Hepatocyte (in vitro differentiated cells): Measurements from ENCODE around the gene TFF1. TPM values are rescaled to one million over a fixed set of nuclear protein-coding genes. Genes with fewer than 3 reads are reported as not detected.

ENCODE experiments used
- DNase-seq: peaks from one replicate; pipeline ENCODE4 v3.0.0-alpha.2; 2016; ENCODE audit warnings: low spot score
- H2AFZ ChIP-seq: fragments of 200-600 bp; sonication (generic); 2 replicates; pipeline ENCODE4 v1.6.0; 2016; ENCODE audit warnings: antibody characterized with exemption, mild to moderate bottlenecking
- H3K27ac ChIP-seq: fragments of 200-600 bp; sonication (generic); 2 replicates; pipeline ENCODE4 v1.5.1; 2016; ENCODE audit warnings: mild to moderate bottlenecking
- H3K27me3 ChIP-seq: fragments of 200-600 bp; sonication (generic); 2 replicates; pipeline ENCODE4 v1.6.1; 2016
- H3K36me3 ChIP-seq: fragments of 200-600 bp; sonication (generic); replicated peaks from 2 replicates; pipeline ENCODE4 v1.5.1; 2016; ENCODE audit warnings: low read depth; ENCODE audit not compliant: insufficient read depth
- H3K4me1 ChIP-seq: fragments of 200-600 bp; sonication (generic); 2 replicates; pipeline ENCODE4 v1.5.1; 2016; ENCODE audit warnings: mild to moderate bottlenecking, moderate library complexity; ENCODE audit not compliant: insufficient read depth
- H3K4me2 ChIP-seq: fragments of 200-600 bp; sonication (generic); 2 replicates; pipeline ENCODE4 v1.6.0; 2016
- H3K4me3 ChIP-seq: fragments of 200-600 bp; sonication (generic); 2 replicates; pipeline ENCODE4 v1.5.1; 2016; ENCODE audit warnings: mild to moderate bottlenecking
- H3K79me2 ChIP-seq: fragments of 200-600 bp; sonication (generic); 2 replicates; pipeline ENCODE4 v1.6.0; 2017; ENCODE audit warnings: mild to moderate bottlenecking
- H3K9me2 ChIP-seq: fragments of 200-600 bp; sonication (generic); replicated peaks from 2 replicates; pipeline ENCODE4 v1.6.0; 2017; ENCODE audit warnings: mild to moderate bottlenecking; ENCODE audit not compliant: insufficient read depth
- H3K9me3 ChIP-seq: fragments of 200-600 bp; sonication (generic); 2 replicates; pipeline ENCODE4 v1.5.1; 2016; ENCODE audit warnings: low read depth, mild to moderate bottlenecking
- H4K20me1 ChIP-seq: fragments of 200-600 bp; sonication (generic); 2 replicates; pipeline ENCODE4 v1.6.0; 2016; ENCODE audit warnings: mild to moderate bottlenecking; ENCODE audit not compliant: insufficient read depth, poor library complexity, severe bottlenecking
- EZH2 ChIP-seq: fragments of 200-600 bp; sonication (generic); IDR thresholded peaks from 2 replicates; pipeline ENCODE4 v1.6.1; 2016; ENCODE audit warnings: antibody characterized with exemption, mild to moderate bottlenecking, borderline replicate concordance
- EZH2phosphoT487 ChIP-seq: fragments of 200-600 bp; sonication (generic); IDR thresholded peaks from one replicate; pipeline ENCODE4 v1.6.1; 2018; ENCODE audit warnings: antibody characterized with exemption, mild to moderate bottlenecking, low read depth, moderate library complexity; ENCODE audit not compliant: unreplicated experiment, severe bottlenecking
- WGBS: methylation state at CpG from one replicate; pipeline ENCODE4 v1.1.6; 2016; ENCODE audit warnings: low lambda C conversion rate; ENCODE audit errors: missing lambda C conversion rate; 5-methylcytosine and 5-hydroxymethylcytosine counted together
- polyA plus RNA-seq: library from polyadenylated mRNA; unstranded; fragments of >200 nt; fragmentation: Nextera tagmentation; extraction: Ambion mirVana; gene quantifications from 2 replicates; pipeline ENCODE4 v1.2.1, GENCODE V29; 2016
- total RNA-seq: library from RNA; depleted of rRNA; stranded (reverse); fragments of >200 nt; gene quantifications from 2 replicates; pipeline ENCODE4 v1.2.3, GENCODE V29; 2014
- TF ChIP-seq, protein P1 (sequence below): fragments of 200-600 bp; sonication (generic); IDR thresholded peaks from 2 replicates; pipeline ENCODE4 v1.5.1; 2016; ENCODE audit warnings: antibody characterized with exemption, mild to moderate bottlenecking; ENCODE audit not compliant: poor library complexity

TFF1 gene
- total and polyA plus RNA-seq, 2 experiments from 2014 or later: 57.4 to 140 TPM

DNA sequence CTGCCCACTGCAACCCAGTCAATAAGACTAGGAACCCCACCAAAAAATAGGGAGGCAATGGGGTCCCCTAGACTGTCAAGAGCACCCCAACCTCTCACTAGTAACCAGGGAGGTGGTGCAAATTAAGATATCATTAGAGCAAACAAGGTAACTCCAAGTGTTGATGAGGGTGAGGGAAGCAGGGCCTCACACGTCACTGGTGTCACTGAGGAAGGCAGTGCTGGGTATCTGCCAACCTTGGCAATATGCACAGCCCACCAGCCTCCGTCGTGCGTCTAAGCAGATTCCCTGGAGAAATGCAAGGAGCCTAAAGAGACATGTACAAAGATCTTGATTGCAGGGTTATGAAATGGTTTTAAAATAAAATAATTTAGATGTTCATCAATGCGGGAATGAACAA is 41.1 kb upstream of the TFF1 start:
- Histone ChIP-seq H3K36me3 (no peaks in the 10 kb centered on the region), H3K4me3 (no peak overlapping the region), H3K27me3 (no peaks in the 10 kb centered on the region), H3K4me1 (peaks cover 1% of the 10 kb centered on the region), H2AFZ (no peak overlapping the region), H3K79me2 (no peaks in the 10 kb centered on the region), H3K27ac (no peak overlapping the region), H3K9me3 (no peaks in the 10 kb centered on the region), H4K20me1 (no peaks in the 10 kb centered on the region), H3K4me2 (no peak overlapping the region), H3K9me2 (no peaks in the 10 kb centered on the region)
- TF ChIP-seq EZH2phosphoT487 (no peak), EZH2 (no peak)
- TF ChIP-seq, protein P1, sequence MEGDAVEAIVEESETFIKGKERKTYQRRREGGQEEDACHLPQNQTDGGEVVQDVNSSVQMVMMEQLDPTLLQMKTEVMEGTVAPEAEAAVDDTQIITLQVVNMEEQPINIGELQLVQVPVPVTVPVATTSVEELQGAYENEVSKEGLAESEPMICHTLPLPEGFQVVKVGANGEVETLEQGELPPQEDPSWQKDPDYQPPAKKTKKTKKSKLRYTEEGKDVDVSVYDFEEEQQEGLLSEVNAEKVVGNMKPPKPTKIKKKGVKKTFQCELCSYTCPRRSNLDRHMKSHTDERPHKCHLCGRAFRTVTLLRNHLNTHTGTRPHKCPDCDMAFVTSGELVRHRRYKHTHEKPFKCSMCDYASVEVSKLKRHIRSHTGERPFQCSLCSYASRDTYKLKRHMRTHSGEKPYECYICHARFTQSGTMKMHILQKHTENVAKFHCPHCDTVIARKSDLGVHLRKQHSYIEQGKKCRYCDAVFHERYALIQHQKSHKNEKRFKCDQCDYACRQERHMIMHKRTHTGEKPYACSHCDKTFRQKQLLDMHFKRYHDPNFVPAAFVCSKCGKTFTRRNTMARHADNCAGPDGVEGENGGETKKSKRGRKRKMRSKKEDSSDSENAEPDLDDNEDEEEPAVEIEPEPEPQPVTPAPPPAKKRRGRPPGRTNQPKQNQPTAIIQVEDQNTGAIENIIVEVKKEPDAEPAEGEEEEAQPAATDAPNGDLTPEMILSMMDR: no peak
- no peak for DNase-seq
- 92% methylated on average over 5 of the region's 5 CpGs for WGBS

DNA sequence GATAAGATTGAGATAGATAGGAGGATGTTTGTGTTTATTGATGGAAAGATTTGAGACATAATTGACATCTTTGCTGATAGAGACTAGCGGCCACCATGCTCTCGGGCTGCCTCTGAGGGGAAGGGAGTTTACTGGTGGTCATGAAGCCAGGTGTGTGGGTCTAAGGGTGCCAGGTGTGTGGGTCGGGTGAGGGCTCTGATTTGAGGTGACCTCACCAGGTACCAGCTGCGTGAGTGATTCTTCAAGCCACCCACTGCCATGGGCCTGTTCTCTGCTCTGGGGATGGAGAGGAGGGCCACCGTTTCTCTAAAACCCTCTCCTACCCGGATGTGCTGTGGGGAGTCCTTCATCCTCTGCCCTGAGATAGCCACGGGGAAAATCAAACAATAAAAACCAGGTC is 40.5 kb upstream of the TFF1 start:
- no peaks in the 10 kb centered on the region for H4K20me1 ChIP-seq
- no peak overlapping the region for H3K4me3 ChIP-seq
- H3K9me3 ChIP-seq: no peaks in the 10 kb centered on the region
- H2AFZ ChIP-seq: no peak overlapping the region
- TF ChIP-seq EZH2phosphoT487 (no peak), EZH2 (no peak)
- TF ChIP-seq, protein P1: no peak
- H3K36me3 ChIP-seq: no peaks in the 10 kb centered on the region
- H3K79me2 ChIP-seq: no peaks in the 10 kb centered on the region
- no peak overlapping the region for H3K27ac ChIP-seq
- no peak overlapping the region for H3K4me2 ChIP-seq
- H3K9me2 ChIP-seq: no peaks in the 10 kb centered on the region
- no peak for DNase-seq
- 79% methylated on average over 7 of the region's 7 CpGs for WGBS
- H3K4me1 ChIP-seq: peaks cover 7% of the 10 kb centered on the region
- H3K27me3 ChIP-seq: no peaks in the 10 kb centered on the region

DNA sequence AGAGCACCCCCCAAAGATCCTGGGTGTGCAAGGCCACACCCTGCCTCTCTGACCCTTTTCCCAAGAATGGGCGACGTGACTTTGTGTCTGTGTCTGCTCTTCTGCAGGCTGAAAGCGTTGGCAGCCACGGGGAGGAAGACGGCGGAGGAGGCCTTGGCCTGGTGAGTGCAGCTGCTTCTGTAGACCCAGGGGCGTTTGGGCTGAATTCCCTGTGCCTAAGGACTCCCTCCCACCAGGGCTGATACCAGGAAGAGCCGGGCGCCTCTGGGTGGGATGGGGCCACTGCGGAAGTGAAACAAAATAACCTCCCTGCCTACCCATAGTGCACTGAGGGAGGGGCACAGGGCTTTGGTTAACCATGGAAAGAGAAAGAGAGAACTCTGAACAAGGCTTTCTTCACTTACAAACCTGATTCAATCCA is 39.9 kb upstream of the TFF1 start:
- no peaks in the 10 kb centered on the region for H3K9me2 ChIP-seq
- no peak for DNase-seq
- no peaks in the 10 kb centered on the region for H4K20me1 ChIP-seq
- no peak overlapping the region for H3K27ac ChIP-seq
- TF ChIP-seq, protein P1: no peak
- no peaks in the 10 kb centered on the region for H3K27me3 ChIP-seq
- H3K36me3 ChIP-seq: no peaks in the 10 kb centered on the region
- peaks cover 11% of the 10 kb centered on the region for H3K4me1 ChIP-seq
- H3K9me3 ChIP-seq: no peaks in the 10 kb centered on the region
- no peak overlapping the region for H2AFZ ChIP-seq
- 82% methylated on average over 10 of the region's 10 CpGs for WGBS
- no peak overlapping the region for H3K4me3 ChIP-seq
- H3K4me2 ChIP-seq: no peak overlapping the region
- H3K79me2 ChIP-seq: no peaks in the 10 kb centered on the region
